ENCODE results near the gene CRIP2.
A peak's percentile ranks its signal among the peaks of the same experiment; 100 is the strongest.

The CRIP2 gene

DNA sequence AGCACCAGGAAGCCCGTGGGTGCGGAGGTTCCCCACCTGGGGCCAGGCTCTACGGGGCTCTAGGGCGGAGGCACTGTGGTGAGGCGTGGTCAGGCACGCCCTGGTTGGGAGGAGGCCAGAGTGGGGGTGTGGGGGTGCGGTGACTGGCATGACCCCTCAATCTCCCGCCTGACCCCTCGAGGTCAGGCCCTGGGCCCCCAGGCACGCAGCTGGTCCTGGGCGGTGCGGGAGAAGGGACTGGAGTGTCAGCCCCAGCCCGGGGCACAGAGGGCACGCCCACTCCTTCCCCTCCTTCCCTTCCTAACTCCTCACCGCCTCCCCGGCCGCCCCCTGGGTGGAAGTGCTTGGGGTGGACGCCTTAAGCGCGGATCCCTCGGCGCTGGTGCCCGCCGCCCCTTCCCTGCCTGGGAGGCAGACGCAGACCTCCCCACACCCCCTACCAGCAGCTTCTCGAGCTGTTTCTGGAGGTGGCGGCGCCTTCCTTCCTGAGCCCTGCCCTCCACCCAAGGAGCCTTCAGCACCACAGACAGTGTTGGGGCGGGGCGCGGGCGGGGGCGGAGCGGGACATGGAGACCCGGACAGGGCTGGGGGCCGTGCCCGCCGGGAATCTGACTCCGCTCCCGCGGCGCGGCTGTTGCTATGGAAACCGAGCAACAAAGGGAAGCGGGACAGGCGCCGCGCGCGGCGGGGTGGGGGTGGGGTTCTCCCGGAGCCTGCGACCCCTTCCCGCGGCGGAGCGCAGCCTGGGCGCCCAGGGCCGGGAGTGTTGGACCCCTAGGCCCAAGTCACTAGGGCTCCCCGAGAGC is 741 bp upstream of the CRIP2 start:
- Histone ChIP-seq H3K27me3 (ENCODE audit: control insufficient read depth, insufficient read depth, low read length) (no peaks in the 10 kb centered on the region), H3K36me3 (ENCODE audit: insufficient read depth, low read length) (peaks cover 5% of the 10 kb centered on the region), H3K4me1 (ENCODE audit: control insufficient read depth, insufficient read depth, low read length) (peaks cover 42% of the 10 kb centered on the region), H3K9me3 (replicated peaks; ENCODE audit: low read length) (no peaks in the 10 kb centered on the region), H3K9ac (ENCODE audit: low read depth, low read length) (peak overlapping the region; percentile 80), H3K4me2 (ENCODE audit: low read length) (peak overlapping the region; percentile 90), H3K4me3 (ENCODE audit: low read length) (peak overlapping the region; percentile 95)

DNA sequence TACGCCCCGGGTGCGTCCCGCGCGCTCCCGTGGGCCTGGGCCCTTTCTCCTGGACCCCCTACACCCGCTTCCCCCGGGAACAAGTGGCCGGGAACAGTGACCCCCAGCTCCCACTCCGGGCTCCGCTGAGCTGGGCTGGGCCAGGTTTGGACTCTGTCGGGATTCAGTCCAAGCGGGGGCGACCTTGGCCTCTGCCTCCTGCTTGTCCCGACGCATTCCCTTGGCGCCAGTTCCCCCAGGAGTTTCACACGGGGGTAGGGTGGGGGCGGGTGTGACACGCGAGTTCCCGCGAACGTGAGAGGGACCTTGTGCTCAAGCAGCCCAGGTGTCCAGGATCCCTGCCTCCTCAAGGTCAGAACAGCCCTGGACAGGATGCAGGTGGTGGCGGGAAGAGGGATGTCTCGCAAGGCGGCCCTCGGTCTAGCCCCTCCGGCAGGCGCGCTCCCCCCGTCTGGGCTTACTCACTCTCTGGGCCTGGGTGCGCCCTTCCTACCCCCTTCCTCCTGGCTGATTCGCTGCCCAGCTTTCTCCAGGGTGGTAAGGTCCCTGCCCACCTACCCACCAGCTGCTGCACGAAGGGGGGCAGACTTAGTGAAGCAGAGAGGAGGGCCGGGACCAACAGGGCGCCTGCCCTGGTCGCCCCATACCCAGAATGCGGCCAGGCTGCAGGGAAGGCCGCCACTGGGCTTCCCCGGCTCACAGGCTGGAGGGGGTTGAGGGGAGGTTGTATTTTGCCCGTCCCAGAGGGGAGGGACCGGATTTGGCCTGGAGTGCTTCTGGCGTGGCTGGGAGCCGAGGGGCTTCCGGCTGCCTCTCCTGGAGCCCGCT is 862 bp downstream of the CRIP2 start:
- Histone ChIP-seq H3K4me1 (ENCODE audit: control insufficient read depth, insufficient read depth, low read length) (peaks cover 45% of the 10 kb centered on the region), H3K9ac (ENCODE audit: low read depth, low read length) (peak overlapping the region; percentile 86)

DNA sequence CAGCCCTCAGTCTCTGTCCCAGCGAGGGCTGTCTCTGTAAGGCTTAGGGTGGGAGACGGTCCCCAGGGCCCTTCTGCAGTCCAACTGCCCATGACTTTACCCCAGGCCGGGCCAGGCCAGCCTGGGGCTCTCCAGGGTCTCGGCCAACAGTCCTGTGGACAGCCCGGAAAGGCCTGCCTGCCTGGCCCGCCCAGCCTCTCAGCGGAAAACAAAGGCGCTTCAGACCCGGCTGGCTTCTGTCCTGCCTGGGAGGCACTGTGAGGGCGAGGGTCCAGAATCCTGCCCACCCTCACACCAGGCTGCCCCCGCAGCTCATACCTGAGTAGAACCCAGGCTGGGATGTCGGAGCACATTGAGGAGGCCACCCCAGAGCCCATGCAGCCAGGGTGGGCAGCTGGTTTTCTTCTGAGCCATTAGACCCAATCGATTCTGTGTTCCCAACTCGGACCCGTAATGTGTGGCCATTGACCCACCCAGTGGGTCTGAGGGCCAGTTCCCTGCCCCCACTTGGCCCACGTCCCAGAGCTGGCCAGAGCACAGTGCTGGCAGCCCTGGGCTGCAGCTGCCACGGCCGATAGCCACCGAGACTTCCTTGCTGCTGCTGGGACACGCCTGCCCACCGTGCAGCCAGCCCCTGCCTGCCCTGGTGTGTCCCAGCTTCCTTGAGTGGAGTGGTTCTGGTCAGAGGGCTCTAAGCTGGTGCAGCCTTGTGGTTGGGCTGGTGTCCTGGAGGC is 1.6 kb downstream of the CRIP2 start:
- peak overlapping the region; percentile 86 for H3K9ac ChIP-seq (ENCODE audit: low read depth, low read length)
- H3K9me3 ChIP-seq (replicated peaks; ENCODE audit: low read length): no peaks in the 10 kb centered on the region
- H3K4me1 ChIP-seq (ENCODE audit: control insufficient read depth, insufficient read depth, low read length): peaks cover 53% of the 10 kb centered on the region
- peak overlapping the region; percentile 95 for H3K4me3 ChIP-seq (ENCODE audit: low read length)
- H3K27me3 ChIP-seq (ENCODE audit: control insufficient read depth, insufficient read depth, low read length): no peaks in the 10 kb centered on the region
- peaks cover 8% of the 10 kb centered on the region for H3K36me3 ChIP-seq (ENCODE audit: insufficient read depth, low read length)
- H3K4me2 ChIP-seq (ENCODE audit: low read length): peak overlapping the region; percentile 90

More for the DNA sequence above, 862 bp downstream of the CRIP2 start:
- H3K4me3 ChIP-seq (ENCODE audit: low read length): peak overlapping the region; percentile 95
- H3K4me2 ChIP-seq (ENCODE audit: low read length): peak overlapping the region; percentile 90
- H3K9me3 ChIP-seq (replicated peaks; ENCODE audit: low read length): no peaks in the 10 kb centered on the region
- H3K27me3 ChIP-seq (ENCODE audit: control insufficient read depth, insufficient read depth, low read length): no peaks in the 10 kb centered on the region
- peaks cover 8% of the 10 kb centered on the region for H3K36me3 ChIP-seq (ENCODE audit: insufficient read depth, low read length)

DNA sequence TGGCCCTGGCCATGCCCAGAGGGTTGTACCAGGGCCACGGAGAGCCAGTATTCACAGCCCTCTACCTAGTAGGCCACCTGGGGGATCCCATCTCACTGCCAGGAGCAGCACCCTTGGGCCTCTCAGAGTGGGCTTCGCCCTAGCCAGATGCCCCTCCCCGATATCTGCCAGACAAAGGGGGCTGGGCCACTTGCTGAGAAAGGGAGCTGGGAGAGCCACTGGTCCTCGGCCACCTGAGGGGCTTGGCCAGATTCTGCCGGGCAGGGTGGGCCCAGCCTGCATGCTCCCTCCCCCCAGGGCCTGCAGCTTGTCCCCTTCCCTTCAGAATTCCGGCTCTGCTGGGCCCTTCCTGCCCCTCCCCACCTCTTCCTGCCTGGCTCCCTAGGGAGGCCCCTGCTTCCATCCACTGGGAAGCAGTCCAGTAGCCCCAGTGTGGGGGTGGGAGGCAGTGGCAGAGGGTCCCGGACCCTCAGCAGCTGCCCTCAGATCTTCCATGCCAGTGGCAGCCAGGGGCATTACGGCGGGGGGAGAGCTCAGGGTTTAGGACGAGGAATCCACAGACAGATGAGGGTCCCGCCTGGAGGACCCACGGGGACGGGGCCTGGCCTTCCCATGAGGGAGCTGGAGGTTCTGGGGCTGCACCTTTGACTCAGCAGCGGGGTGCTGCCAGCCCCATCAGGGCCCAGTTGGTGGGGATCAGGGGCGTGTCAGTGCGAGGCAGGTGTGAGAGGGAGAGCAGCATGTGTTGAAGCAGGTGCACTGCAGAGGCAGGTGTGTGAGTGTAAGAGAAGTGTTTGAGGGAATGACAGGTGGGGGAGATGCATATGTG is 2.4 kb downstream of the CRIP2 start:
- peak overlapping the region; percentile 90 for H3K4me2 ChIP-seq (ENCODE audit: low read length)
- no peaks in the 10 kb centered on the region for H3K27me3 ChIP-seq (ENCODE audit: control insufficient read depth, insufficient read depth, low read length)
- no peaks in the 10 kb centered on the region for H3K9me3 ChIP-seq (replicated peaks; ENCODE audit: low read length)
- H3K4me3 ChIP-seq (ENCODE audit: low read length): peak overlapping the region; percentile 95
- peak overlapping the region; percentile 86 for H3K9ac ChIP-seq (ENCODE audit: low read depth, low read length)
- peaks cover 58% of the 10 kb centered on the region for H3K4me1 ChIP-seq (ENCODE audit: control insufficient read depth, insufficient read depth, low read length)
- H3K36me3 ChIP-seq (ENCODE audit: insufficient read depth, low read length): peaks cover 8% of the 10 kb centered on the region

DNA sequence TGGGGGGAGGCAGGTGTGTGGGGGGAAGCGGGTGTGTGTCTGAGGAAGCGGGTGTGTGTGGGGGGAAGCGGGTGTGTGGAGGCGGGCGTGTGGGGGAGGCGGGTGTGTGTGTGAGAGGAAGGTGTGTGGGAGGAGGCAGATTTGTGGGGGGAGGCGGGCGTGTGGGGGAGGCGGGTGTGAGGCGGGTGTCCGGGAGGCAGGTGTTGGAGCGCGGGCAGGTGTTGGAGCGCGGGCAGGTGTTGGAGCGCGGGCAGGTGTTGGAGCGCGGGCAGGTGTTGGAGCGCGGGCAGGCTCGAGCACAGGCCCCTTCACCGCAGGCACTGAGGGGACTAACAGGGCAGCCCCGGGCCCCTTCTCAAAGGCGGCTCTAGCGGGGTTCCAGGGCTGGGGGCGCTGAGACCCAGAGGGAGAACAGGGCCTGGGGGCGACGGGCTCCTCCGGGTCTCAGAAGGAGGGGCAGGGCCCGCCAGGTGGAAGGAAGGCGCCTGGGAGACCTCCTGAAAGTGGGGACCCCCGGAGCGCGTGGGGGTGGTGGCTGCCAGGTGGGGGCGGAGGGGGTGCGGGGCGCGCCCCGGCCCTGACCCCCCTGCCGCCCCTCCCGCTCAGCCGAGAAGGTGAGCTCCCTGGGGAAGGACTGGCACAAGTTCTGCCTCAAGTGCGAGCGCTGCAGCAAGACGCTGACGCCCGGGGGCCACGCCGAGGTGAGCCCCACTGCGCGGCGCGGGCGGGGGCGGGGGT is 3.2 kb downstream of the CRIP2 start:
- Histone ChIP-seq H3K4me1 (ENCODE audit: control insufficient read depth, insufficient read depth, low read length) (peaks cover 58% of the 10 kb centered on the region), H3K4me3 (ENCODE audit: low read length) (no peak overlapping the region), H3K4me2 (ENCODE audit: low read length) (peak overlapping the region; percentile 90), H3K27me3 (ENCODE audit: control insufficient read depth, insufficient read depth, low read length) (no peaks in the 10 kb centered on the region), H3K36me3 (ENCODE audit: insufficient read depth, low read length) (peaks cover 8% of the 10 kb centered on the region), H3K9ac (ENCODE audit: low read depth, low read length) (no peak overlapping the region), H3K9me3 (replicated peaks; ENCODE audit: low read length) (no peaks in the 10 kb centered on the region)

DNA sequence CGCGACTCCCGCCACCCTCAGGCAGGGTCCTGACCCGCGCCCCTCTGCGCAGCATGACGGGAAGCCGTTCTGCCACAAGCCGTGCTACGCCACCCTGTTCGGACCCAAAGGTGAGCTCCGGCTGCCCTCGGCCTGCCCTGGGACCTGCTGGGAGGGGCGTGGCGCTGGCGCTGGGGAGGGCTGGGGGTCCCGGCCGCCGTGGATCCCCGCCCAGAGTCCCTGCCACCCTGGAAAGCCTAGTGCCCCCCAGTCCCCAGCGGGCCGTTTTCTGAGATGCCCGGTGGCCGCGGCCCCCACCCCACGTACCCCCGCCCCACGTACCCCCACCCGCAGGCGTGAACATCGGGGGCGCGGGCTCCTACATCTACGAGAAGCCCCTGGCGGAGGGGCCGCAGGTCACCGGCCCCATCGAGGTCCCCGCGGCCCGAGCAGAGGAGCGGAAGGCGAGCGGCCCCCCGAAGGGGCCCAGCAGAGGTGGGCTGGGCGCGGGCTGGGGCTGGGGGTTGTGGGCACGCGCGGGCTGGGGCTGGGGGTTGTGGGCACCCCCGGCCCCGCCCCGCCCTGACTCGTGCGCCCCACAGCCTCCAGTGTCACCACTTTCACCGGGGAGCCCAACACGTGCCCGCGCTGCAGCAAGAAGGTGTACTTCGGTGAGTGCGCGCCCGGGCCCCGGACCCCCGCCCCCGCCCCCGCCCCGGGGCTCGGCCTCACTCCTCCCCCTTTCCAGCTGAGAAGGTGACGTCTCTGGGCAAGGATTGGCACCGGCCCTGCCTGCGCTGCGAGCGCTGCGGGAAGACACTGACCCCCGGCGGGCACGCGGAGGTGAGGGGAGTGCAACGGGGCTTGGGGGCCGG is 4.0 kb downstream of the CRIP2 start:
- Histone ChIP-seq H3K9me3 (replicated peaks; ENCODE audit: low read length) (no peaks in the 10 kb centered on the region), H3K4me3 (ENCODE audit: low read length) (no peak overlapping the region), H3K9ac (ENCODE audit: low read depth, low read length) (no peak overlapping the region), H3K4me2 (ENCODE audit: low read length) (no peak overlapping the region), H3K36me3 (ENCODE audit: insufficient read depth, low read length) (peaks cover 8% of the 10 kb centered on the region), H3K4me1 (ENCODE audit: control insufficient read depth, insufficient read depth, low read length) (peaks cover 55% of the 10 kb centered on the region), H3K27me3 (ENCODE audit: control insufficient read depth, insufficient read depth, low read length) (no peaks in the 10 kb centered on the region)

DNA sequence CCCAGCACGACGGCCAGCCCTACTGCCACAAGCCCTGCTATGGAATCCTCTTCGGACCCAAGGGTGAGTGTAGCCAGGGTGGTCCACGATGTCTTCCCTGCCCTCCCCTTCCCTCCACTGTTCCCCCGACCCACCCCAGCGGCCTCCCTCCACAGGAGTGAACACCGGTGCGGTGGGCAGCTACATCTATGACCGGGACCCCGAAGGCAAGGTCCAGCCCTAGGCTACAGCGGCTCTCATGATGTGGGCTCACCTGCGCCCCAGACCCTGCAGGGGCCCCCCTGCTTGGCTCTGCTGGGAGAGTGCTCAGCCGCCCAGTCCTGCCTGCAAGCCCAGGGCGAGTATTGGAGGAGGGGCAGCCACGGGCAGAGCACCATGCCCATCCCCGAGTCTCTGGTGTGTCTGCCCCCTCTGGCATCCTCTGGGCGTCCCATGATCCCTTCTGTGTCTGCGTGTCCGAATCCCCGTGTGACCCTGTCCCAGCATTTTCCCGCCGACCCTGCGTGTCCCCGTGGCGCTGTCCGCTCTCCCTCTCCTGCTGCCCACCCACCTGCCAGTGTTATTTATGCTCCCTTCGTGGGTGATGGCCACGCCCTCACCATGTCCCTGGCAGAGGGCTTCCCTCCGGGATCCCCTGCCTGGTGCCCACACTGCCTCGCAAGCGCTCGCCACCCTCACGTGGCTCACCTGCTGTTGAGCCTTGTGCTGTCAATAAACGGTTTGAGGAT is 5.0 kb downstream of the CRIP2 start:
- peaks cover 57% of the 10 kb centered on the region for H3K4me1 ChIP-seq (ENCODE audit: control insufficient read depth, insufficient read depth, low read length)
- no peak overlapping the region for H3K9ac ChIP-seq (ENCODE audit: low read depth, low read length)
- H3K27me3 ChIP-seq (ENCODE audit: control insufficient read depth, insufficient read depth, low read length): no peaks in the 10 kb centered on the region
- H3K4me2 ChIP-seq (ENCODE audit: low read length): no peak overlapping the region
- no peaks in the 10 kb centered on the region for H3K9me3 ChIP-seq (replicated peaks; ENCODE audit: low read length)
- H3K4me3 ChIP-seq (ENCODE audit: low read length): no peak overlapping the region
- peaks cover 8% of the 10 kb centered on the region for H3K36me3 ChIP-seq (ENCODE audit: insufficient read depth, low read length)

DNA sequence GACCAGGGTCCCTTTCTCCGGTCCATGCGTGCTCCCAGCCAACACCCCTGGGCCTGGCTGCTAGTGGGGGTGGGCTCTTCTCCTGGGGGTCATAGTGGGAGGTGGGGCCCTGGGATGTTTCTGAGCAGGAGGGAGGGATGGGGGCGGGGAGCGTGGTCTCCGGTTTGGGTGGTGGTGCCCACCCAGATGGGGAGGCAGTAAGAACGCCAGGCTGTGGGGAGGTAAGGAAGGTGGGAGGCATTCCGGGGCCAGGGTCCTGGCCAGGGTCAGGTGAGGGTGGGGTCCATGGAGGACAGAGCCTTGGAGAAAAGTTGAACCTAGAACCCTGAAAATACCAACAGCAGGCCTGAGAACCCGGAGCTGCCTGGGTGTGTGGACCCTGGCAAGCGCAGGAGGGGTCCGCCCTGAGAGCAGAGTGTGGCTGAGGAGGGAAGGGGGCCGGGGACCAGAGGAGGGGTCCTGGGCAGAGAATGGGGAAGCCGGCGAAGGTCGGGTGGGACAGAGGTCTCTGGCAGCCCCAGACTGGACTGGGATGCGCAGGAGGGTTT is 5.7 kb downstream of the CRIP2 start:
- peaks cover 8% of the 10 kb centered on the region for H3K36me3 ChIP-seq (ENCODE audit: insufficient read depth, low read length)
- no peaks in the 10 kb centered on the region for H3K27me3 ChIP-seq (ENCODE audit: control insufficient read depth, insufficient read depth, low read length)
- H3K4me3 ChIP-seq (ENCODE audit: low read length): no peak overlapping the region
- no peak overlapping the region for H3K4me2 ChIP-seq (ENCODE audit: low read length)
- no peaks in the 10 kb centered on the region for H3K9me3 ChIP-seq (replicated peaks; ENCODE audit: low read length)
- H3K9ac ChIP-seq (ENCODE audit: low read depth, low read length): peak overlapping the region; percentile 91
- peaks cover 56% of the 10 kb centered on the region for H3K4me1 ChIP-seq (ENCODE audit: control insufficient read depth, insufficient read depth, low read length)

All from skeletal muscle satellite cell (primary cell).